Kidney (tissue), 14 donors: ENCODE results near the gene DUS1L. TPM values are rescaled to one million over a fixed set of nuclear protein-coding genes. Genes with fewer than 3 reads are reported as not detected.

Experiments used
- DNase-seq, 5 donors: peaks; one replicate each; pipeline ENCODE4 v3.0.0-alpha.2; 2013 to 2020
- FAIRE-seq: peaks from 2 replicates; lab custom pipeline; 2012; peaks lifted over from hg19 to GRCh38; lab: Jason Lieb, UNC
- H3K27ac ChIP-seq, 2 donors: one replicate each; pipeline ENCODE4 v1.7.0; 2013; ENCODE audit warnings: low read depth in 2 of 2, low read length in 2 of 2, inconsistent platforms in 1 of 2
- H3K27me3 ChIP-seq: one replicate; pipeline ENCODE4 v1.7.1; 2013; ENCODE audit warnings: low read length, inconsistent platforms; ENCODE audit not compliant: control insufficient read depth, insufficient read depth
- H3K36me3 ChIP-seq, 3 donors: one replicate each; pipeline versions ENCODE4 v1.7.0 to v1.7.1; 2013; ENCODE audit warnings: low read length in 3 of 3, control low read depth in 1 of 3, inconsistent platforms in 1 of 3; ENCODE audit not compliant: insufficient read depth in 3 of 3, control insufficient read depth in 2 of 3
- H3K4me1 ChIP-seq, 3 donors: one replicate each; pipeline versions ENCODE4 v1.7.0 to v1.7.1; 2013; ENCODE audit warnings: low read length in 3 of 3, inconsistent platforms in 1 of 3, low read depth in 1 of 3; ENCODE audit not compliant: control insufficient read depth in 2 of 3, insufficient read depth in 2 of 3
- H3K4me3 ChIP-seq, 3 donors: one replicate each; pipeline versions ENCODE4 v1.7.0 to v1.8.1; 2013; ENCODE audit warnings: low read length in 3 of 3, control low read depth in 1 of 3, inconsistent platforms in 1 of 3
- H3K9ac ChIP-seq, 3 donors: one replicate each; pipeline versions ENCODE4 v1.7.0 to v1.7.1; 2013; ENCODE audit warnings: low read length in 3 of 3, control low read depth in 1 of 3, inconsistent platforms in 1 of 3
- H3K9me3 ChIP-seq, 3 donors: one replicate each; pipeline versions ENCODE4 v1.7.0 to v1.7.1; 2013; ENCODE audit warnings: low read length in 3 of 3, control low read depth in 1 of 3, inconsistent platforms in 1 of 3; ENCODE audit not compliant: control insufficient read depth in 2 of 3, insufficient read depth in 1 of 3
- CTCF ChIP-seq: IDR thresholded peaks from 3 replicates; pipeline ENCODE4 v1.5.1; 2012; ENCODE audit warnings: mild to moderate bottlenecking, moderate library complexity, borderline replicate concordance; ENCODE audit not compliant: insufficient read depth; ENCODE audit errors: extremely low read depth
- intact Hi-C: fragments of 100-400 bp; cut with DNase I; formaldehyde crosslinking; loops from one replicate; pipeline ENCODE4 v1.11.1; 2022
- polyA plus RNA-seq: library from polyadenylated mRNA; stranded (reverse); fragments of 350-450 nt; fragmentation: Illumina TruSeq; extraction: RNeasy Lipid Tissue Mini Kit (QIAGEN cat#74804); gene quantifications from one replicate; pipeline ENCODE4 v1.2.3, GENCODE V29; 2014; ENCODE audit warnings: low read depth, low replicate concordance; ENCODE audit not compliant: insufficient read depth
- total RNA-seq: library from RNA; stranded (reverse); fragmentation: NEBNext Ultra II Directional; extraction: Animal tissue kit (Norgen Biotek cat#: 25700); gene quantifications from one replicate; pipeline ENCODE4 v1.2.1, GENCODE V29; 2021
- donor health status: control.
- donor health status: control.
- donor health status: control.
- donor health status: control.
- donor health status: control.
- donor health status: DM: yes; HTN: yes; CAD: no.
- donor health status: Normal renal cell carcinoma (clear cell type).

The DUS1L gene
- total and polyA plus RNA-seq, 2 donors from 2014 or later: 84.8 to 102 TPM

- intact Hi-C loops: no loop called here
- no peak overlapping the region for H3K4me3 ChIP-seq
- H3K36me3 ChIP-seq: peaks cover 0 to 3% (median 2%) of the 10 kb centered on the region in 3 donors
- no peak for TF ChIP-seq CTCF
- DNase-seq (no peak), FAIRE-seq (no peak)
- H3K27ac ChIP-seq: no peak overlapping the region
- H3K4me1 ChIP-seq: peaks cover 0 to 9% (median 0%) of the 10 kb centered on the region in 3 donors
- no peaks in the 10 kb centered on the region for H3K27me3 ChIP-seq
- no peak overlapping the region for H3K9ac ChIP-seq
- no peaks in the 10 kb centered on the region for H3K9me3 ChIP-seq
These were observed 18.7 kb downstream of the DUS1L start for GRCh38 chr17:82046903-82047302.

GRCh38 chr17:82045936-82046484, 19.6 kb downstream of the DUS1L start:
- no peak for DNase-seq
- no peak for TF ChIP-seq CTCF
- intact Hi-C loops: no loop called here

GRCh38 chr17:82043507-82043906, 22.1 kb downstream of the DUS1L start:
- FAIRE-seq: no peak
- no peak overlapping the region for H3K4me3 ChIP-seq
- H3K36me3 ChIP-seq: peaks cover 0 to 3% (median 2%) of the 10 kb centered on the region in 3 donors
- H3K4me1 ChIP-seq: no peaks in the 10 kb centered on the region
- intact Hi-C loops: no loop called here
- no peak overlapping the region for H3K9ac ChIP-seq
- no peak for TF ChIP-seq CTCF
- H3K9me3 ChIP-seq: no peaks in the 10 kb centered on the region
- H3K27me3 ChIP-seq: no peaks in the 10 kb centered on the region
- DNase-seq: no peak
- H3K27ac ChIP-seq: no peak overlapping the region

More at GRCh38 chr17:82045936-82046484, 19.6 kb downstream of the DUS1L start:
- Histone ChIP-seq H3K36me3 (peaks cover 0 to 3% (median 2%) of the 10 kb centered on the region in 3 donors), H3K9me3 (no peaks in the 10 kb centered on the region), H3K4me1 (peaks cover 0 to 9% (median 0%) of the 10 kb centered on the region in 3 donors), H3K27ac (no peak overlapping the region), H3K9ac (no peak overlapping the region), H3K27me3 (no peaks in the 10 kb centered on the region), H3K4me3 (no peak overlapping the region)
- FAIRE-seq: no peak
